B cell (primary cell): ENCODE data around the gene HMGA1. TPM values are rescaled to one million over a fixed set of nuclear protein-coding genes. Genes with fewer than 3 reads are reported as not detected.

Source experiments
- ATAC-seq: fragments of 200-7000 bp; cut with Tn5 transposase; one replicate; pipeline ENCODE4 v1.10.0; 2021; ENCODE audit warnings: low read depth, mild to moderate bottlenecking, moderate number of reproducible peaks, moderate library complexity
- CTCF ChIA-PET: fragments of 350-600 bp; sonication (Branson Sonifier 250); formaldehyde crosslinking; loops from one replicate; lab custom pipeline; 2021; ENCODE audit warnings: antibody characterized with exemption, inconsistent platforms; lab: Charles Lee
- POLR2A ChIA-PET: fragments of 350-600 bp; sonication (Branson Sonifier 250); formaldehyde crosslinking; loops from one replicate; lab custom pipeline; 2021; ENCODE audit warnings: antibody characterized with exemption; lab: Charles Lee
- DNase-seq: peaks from one replicate; pipeline ENCODE4 v3.0.0; 2013
- H2AFZ ChIP-seq: 2 replicates; pipeline ENCODE4 v1.6.1; 2012; ENCODE audit warnings: mild to moderate bottlenecking, low read depth, low read length; ENCODE audit not compliant: insufficient read depth, poor library complexity, severe bottlenecking
- H3K27ac ChIP-seq, 2 donors: 1 replicate in 1 of 2; 2 replicates in 1 of 2; pipeline ENCODE4 v1.5.1; 2012 to 2013; ENCODE audit warnings: low read length in 2 of 2, mild to moderate bottlenecking in 2 of 2, moderate library complexity in 1 of 2
- H3K27me3 ChIP-seq, 4 experiments: fragments of 200-600 bp in 1 of 4; sonication (generic) in 1 of 4; replicated peaks in 1 of 4; 1 replicate in 2 of 4; 2 replicates in 2 of 4; pipeline versions ENCODE4 v1.6.1 to v1.7.0; 2013 to 2016; ENCODE audit warnings: low read length in 3 of 4, mild to moderate bottlenecking in 2 of 4, mixed read lengths in 1 of 4, moderate library complexity in 1 of 4; ENCODE audit not compliant: insufficient read depth in 4 of 4, control insufficient read depth in 3 of 4; ENCODE audit errors: control extremely low read depth in 1 of 4
- H3K36me3 ChIP-seq, 2 experiments: replicated peaks in 1 of 2; 1 replicate in 1 of 2; 2 replicates in 1 of 2; pipeline versions ENCODE4 v1.6.1 to v1.7.1; 2013; ENCODE audit warnings: low read length in 1 of 2; ENCODE audit not compliant: insufficient read depth in 2 of 2, control insufficient read depth in 1 of 2; ENCODE audit errors: control extremely low read depth in 1 of 2, extremely low read depth in 1 of 2
- H3K4me1 ChIP-seq, 2 donors: fragments of 200-600 bp in 1 of 2; sonication (generic) in 1 of 2; 1 replicate in 1 of 2; 2 replicates in 1 of 2; pipeline versions ENCODE4 v1.5.1 to v1.6.1; 2013 to 2017; ENCODE audit warnings: low read length in 2 of 2; ENCODE audit not compliant: control insufficient read depth in 2 of 2, insufficient read depth in 2 of 2
- H3K4me2 ChIP-seq: replicated peaks from 2 replicates; pipeline ENCODE3; 2012; ENCODE audit warnings: mild to moderate bottlenecking, low read depth, low read length; ENCODE audit not compliant: poor library complexity, severe bottlenecking
- H3K4me3 ChIP-seq, 5 experiments: fragments of 200-600 bp in 1 of 5; sonication (generic) in 1 of 5; 1 replicate in 3 of 5; 2 replicates in 2 of 5; pipeline versions ENCODE4 v1.5.1 to v1.7.0; 2011 to 2016; ENCODE audit warnings: low read length in 4 of 5, mild to moderate bottlenecking in 4 of 5, low read depth in 2 of 5, control low read depth in 1 of 5, moderate library complexity in 1 of 5; ENCODE audit not compliant: insufficient read depth in 1 of 5; ENCODE audit errors: control extremely low read depth in 1 of 5, extremely low read depth in 1 of 5
- H3K79me2 ChIP-seq: fragments of 200-600 bp; sonication (generic); one replicate; pipeline ENCODE4 v1.6.0; 2016; ENCODE audit warnings: low read length; ENCODE audit not compliant: control insufficient read depth, insufficient read depth
- H3K9ac ChIP-seq: fragments of 200-600 bp; sonication (generic); 2 replicates; pipeline ENCODE4 v1.6.1; 2017; ENCODE audit warnings: mild to moderate bottlenecking, low read length, moderate library complexity
- H3K9me3 ChIP-seq, 3 donors: one replicate each; pipeline versions ENCODE4 v1.6.1 to v1.7.1; 2013; ENCODE audit warnings: low read length in 2 of 3; ENCODE audit not compliant: control insufficient read depth in 2 of 3, insufficient read depth in 1 of 3; ENCODE audit errors: control extremely low read depth in 1 of 3
- H4K20me1 ChIP-seq: 2 replicates; pipeline ENCODE4 v1.6.0; 2012; ENCODE audit warnings: mild to moderate bottlenecking, low read length; ENCODE audit not compliant: insufficient read depth, control insufficient read depth, poor library complexity, severe bottlenecking
- H3K27ac Mint-ChIP-seq: one replicate; pipeline ENCODE4 v1.8.0; 2021; ENCODE audit warnings: mixed read lengths
- H3K27me3 Mint-ChIP-seq: one replicate; pipeline ENCODE4 v1.8.0; 2021; ENCODE audit warnings: mixed read lengths
- H3K4me1 Mint-ChIP-seq: one replicate; pipeline ENCODE4 v1.8.0; 2021; ENCODE audit warnings: mixed read lengths
- H3K4me3 Mint-ChIP-seq: one replicate; pipeline ENCODE4 v1.8.0; 2021; ENCODE audit warnings: mixed read lengths
- H3K9me3 Mint-ChIP-seq: one replicate; pipeline ENCODE4 v1.8.0; 2022; ENCODE audit warnings: mixed read lengths; ENCODE audit not compliant: insufficient read depth
- CTCF ChIP-seq: fragments of 200-600 bp; IDR thresholded peaks from one replicate; pipeline ENCODE4 v1.8.0; 2022; ENCODE audit warnings: antibody characterized with exemption, mild to moderate bottlenecking
- EZH2 ChIP-seq: IDR thresholded peaks from 2 replicates; pipeline ENCODE4 v1.6.1; 2012; ENCODE audit warnings: borderline replicate concordance, low read depth, mild to moderate bottlenecking, moderate library complexity, low read length; ENCODE audit not compliant: insufficient read depth, poor library complexity, severe bottlenecking
- WGBS: methylation state at CpG from one replicate; pipeline ENCODE4 v1.1.5; 2013; ENCODE audit warnings: missing lambda C conversion rate; ENCODE audit not compliant: insufficient coverage; 5-methylcytosine and 5-hydroxymethylcytosine counted together
- intact Hi-C: fragments of 100-400 bp; cut with micrococcal nuclease; formaldehyde crosslinking; loops from one replicate; pipeline ENCODE4 v1.10.0; 2022
- polyA plus RNA-seq: library from polyadenylated mRNA; depleted of rRNA; stranded (reverse); fragments of >200 nt; gene quantifications from 2 replicates; pipeline ENCODE4 v1.2.3, GENCODE V29; 2012
- total RNA-seq, 2 donors: library from RNA; stranded (reverse); fragments of 120-200 nt in 1 of 2; gene quantifications; 1 replicate in 1 of 2; 2 replicates in 1 of 2; pipeline versions ENCODE4 v1.2.3 to v1.2.4, GENCODE V29; 2013 to 2022

HMGA1 gene
- total and polyA plus RNA-seq, 2 donors (not counting 1 experiment from before 2014, with no cell fraction given), result 59.6 to 66.4 TPM

- no peak for ATAC-seq
- Mint-ChIP-seq H3K27ac (peak overlapping the region; percentile 79), H3K4me1 (peaks cover 49% of the 10 kb centered on the region), H3K4me3 (peak overlapping the region; percentile 81), H3K27me3 (no peaks in the 10 kb centered on the region), H3K9me3 (no peaks in the 10 kb centered on the region)
- Histone ChIP-seq H3K4me2 (peak overlapping the region; percentile 93), H3K36me3 (peaks cover 0 to 32% of the 10 kb centered on the region in 2 experiments), H3K9ac (peak overlapping the region; percentile 90), H3K27ac (peak overlapping the region; percentile 54 to 87), H3K9me3 (no peaks in the 10 kb centered on the region), H3K4me3 (peak overlapping the region; percentile 3 to 93 (median 88)), H2AFZ (peak overlapping the region; percentile 66), H3K4me1 (peaks cover 22 to 30% of the 10 kb centered on the region in 2 donors), H3K79me2 (peaks cover 38% of the 10 kb centered on the region), H4K20me1 (peaks cover 56% of the 10 kb centered on the region), H3K27me3 (no peaks in the 10 kb centered on the region)
- CTCF ChIA-PET, result no interaction called here
- no peak for DNase-seq
- WGBS, result 58% methylated on average over 11 of the region's 14 CpGs
- intact Hi-C loops, result loop anchor here (1.0 to 10.0 kb wide), 6 partner anchors 10 to 646 kb away; partner anchors contain the start of genes ANKS1A, ILRUN, SMIM29 and SNRPC
- TF ChIP-seq CTCF (no peak), EZH2 (no peak)
- POLR2A ChIA-PET, result no interaction called here
Measured at GRCh38 chr6:34238585-34239499, 2.2 kb downstream of the HMGA1 start.

GRCh38 chr6:34239500-34239825, 2.8 kb downstream of the HMGA1 start:
- Histone ChIP-seq H3K4me3 (no peak overlapping the region), H2AFZ (no peak overlapping the region), H3K27ac (peak overlapping the region in 1 of 2 donors; percentile 45), H3K79me2 (peaks cover 38% of the 10 kb centered on the region), H3K4me2 (no peak overlapping the region), H3K9ac (no peak overlapping the region), H3K9me3 (no peaks in the 10 kb centered on the region), H3K27me3 (no peaks in the 10 kb centered on the region), H3K4me1 (peaks cover 22 to 30% of the 10 kb centered on the region in 2 donors), H4K20me1 (peaks cover 63% of the 10 kb centered on the region), H3K36me3 (peaks cover 0 to 34% of the 10 kb centered on the region in 2 experiments)
- Mint-ChIP-seq H3K27ac (peak overlapping the region; percentile 74), H3K27me3 (no peaks in the 10 kb centered on the region), H3K4me3 (no peak overlapping the region), H3K9me3 (no peaks in the 10 kb centered on the region), H3K4me1 (peaks cover 46% of the 10 kb centered on the region)
- no CpG with 5 or more reads among the region's 3 CpGs for WGBS
- intact Hi-C loops, result loop anchor here (5.0 to 10.0 kb wide), 4 partner anchors 433 to 645 kb away; partner anchors contain the start of genes ANKS1A, ILRUN, SNRPC and TAF11
- ATAC-seq (no peak), DNase-seq (no peak)
- no peak for TF ChIP-seq CTCF
- ChIA-PET POLR2A (interaction anchor here (0.9 kb wide), 1 partner anchor 16 kb away, joined by 3 read pairs; no protein-coding TSS in a partner anchor), CTCF (interaction anchor here (1.1 to 1.3 kb wide), 2 partner anchors 43 to 176 kb away, joined by 3 to 4 read pairs; no protein-coding TSS in a partner anchor)
